ENCODE data around the gene KMT2C.

Gene KMT2C

GRCh38 chr7:152137476-152138025 lies 298.3 kb downstream of the KMT2C start:
- no peak for DNase-seq (ENCODE audit: low read depth)

- DNase-seq (ENCODE audit: low read depth), result no peak
Observed at GRCh38 chr7:152136686-152137085, 299.1 kb downstream of the KMT2C start.

GRCh38 chr7:152133804-152134203 lies 302.0 kb downstream of the KMT2C start:
- no peak for DNase-seq (ENCODE audit: low read depth)

GRCh38 chr7:152132812-152133211 lies 303.0 kb downstream of the KMT2C start:
- no peak for DNase-seq (ENCODE audit: low read depth)

GRCh38 chr7:152131981-152132494 lies 303.8 kb downstream of the KMT2C start:
- DNase-seq (ENCODE audit: low read depth), result no peak

- no peak for DNase-seq (ENCODE audit: low read depth)
Observed at GRCh38 chr7:152130658-152131590, 304.9 kb downstream of the KMT2C start.

- DNase-seq (ENCODE audit: low read depth), result no peak
Observed at GRCh38 chr7:152129682-152130081, 306.1 kb downstream of the KMT2C start.

GRCh38 chr7:152128741-152129461 lies 306.9 kb downstream of the KMT2C start:
- DNase-seq (ENCODE audit: low read depth), result no peak

- no peak for DNase-seq (ENCODE audit: low read depth)
Observed at GRCh38 chr7:152128252-152128651, 307.6 kb downstream of the KMT2C start.

GRCh38 chr7:152127229-152127628 lies 308.6 kb downstream of the KMT2C start:
- DNase-seq (ENCODE audit: low read depth), result no peak

- DNase-seq (ENCODE audit: low read depth), result no peak
Observed at GRCh38 chr7:152126741-152127140, 309.1 kb downstream of the KMT2C start.

GRCh38 chr7:152122540-152122939 lies 313.3 kb downstream of the KMT2C start:
- DNase-seq (ENCODE audit: low read depth), result no peak

GRCh38 chr7:152121432-152121831 lies 314.4 kb downstream of the KMT2C start:
- no peak for DNase-seq (ENCODE audit: low read depth)

- no peak for DNase-seq (ENCODE audit: low read depth)
Observed at GRCh38 chr7:152120776-152121175, 315.0 kb downstream of the KMT2C start.

- DNase-seq (ENCODE audit: low read depth), result no peak
Observed at GRCh38 chr7:152120210-152120609, 315.6 kb downstream of the KMT2C start.

GRCh38 chr7:152117356-152117755 lies 318.4 kb downstream of the KMT2C start:
- DNase-seq (ENCODE audit: low read depth), result no peak

GRCh38 chr7:152115021-152115718 lies 320.6 kb downstream of the KMT2C start:
- no peak for DNase-seq (ENCODE audit: low read depth)

GRCh38 chr7:152112829-152113228 lies 323.0 kb downstream of the KMT2C start:
- no peak for DNase-seq (ENCODE audit: low read depth)

GRCh38 chr7:152108359-152108758 lies 327.4 kb downstream of the KMT2C start:
- no peak for DNase-seq (ENCODE audit: low read depth)

- DNase-seq (ENCODE audit: low read depth), result no peak
Observed at GRCh38 chr7:152107945-152108344, 327.9 kb downstream of the KMT2C start.

- no peak for DNase-seq (ENCODE audit: low read depth)
Observed at GRCh38 chr7:152106990-152107389, 328.8 kb downstream of the KMT2C start.

- DNase-seq (ENCODE audit: low read depth), result no peak
Observed at GRCh38 chr7:152105205-152105604, 330.6 kb downstream of the KMT2C start.
